ENCODE measurements around the gene CSMD2. TPM values are rescaled to one million over a fixed set of nuclear protein-coding genes. Genes with fewer than 3 reads are reported as not detected.

Gene CSMD2
- total and polyA plus RNA-seq, 2 donors (not counting 1 experiment from before 2014, with no cell fraction given): 2.2 to 7.6 TPM

DNA sequence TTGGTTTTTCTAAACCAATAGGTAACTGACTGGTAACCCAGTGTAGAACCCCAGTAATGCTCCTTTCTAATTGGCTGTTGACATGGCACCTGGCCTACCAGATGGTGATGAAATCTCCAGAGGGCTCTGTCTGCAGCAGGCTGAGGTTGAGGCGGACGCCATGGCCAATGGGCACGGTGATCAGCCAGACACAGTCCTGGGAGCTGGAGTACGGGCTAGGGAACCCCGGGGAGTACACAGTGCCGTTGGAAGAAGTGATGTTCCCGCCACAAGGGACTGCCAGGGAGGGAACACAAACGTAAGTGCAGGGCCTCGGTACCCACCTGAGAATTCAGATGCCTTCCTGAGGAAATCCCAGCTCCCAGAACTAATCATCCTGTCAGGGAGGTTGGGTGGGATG is 562.8 kb downstream of the CSMD2 start:
- Histone ChIP-seq H3K27ac (ENCODE audit: insufficient read depth, low read length) (no peak overlapping the region), H4K20me1 (ENCODE audit: control insufficient read depth, extremely low read depth, insufficient read depth, low read length) (no peaks in the 10 kb centered on the region), H3K79me2 (ENCODE audit: control insufficient read depth, insufficient read depth, low read length) (no peaks in the 10 kb centered on the region), H3K36me3 (ENCODE audit: control insufficient read depth, insufficient read depth, low read length) (no peaks in the 10 kb centered on the region), H3K9ac (ENCODE audit: insufficient read depth, low read length) (no peak overlapping the region), H3K4me1 (ENCODE audit: control insufficient read depth, extremely low read depth, insufficient read depth, low read length) (no peaks in the 10 kb centered on the region), H3K4me2 (ENCODE audit: extremely low read depth, insufficient read depth, low read length) (no peak overlapping the region), H3K27me3 (ENCODE audit: control insufficient read depth, insufficient read depth, low read length) (no peaks in the 10 kb centered on the region), H3K4me3 (replicated peaks in 1 of 4; ENCODE audit: control extremely low read depth in 1 of 4, insufficient read depth in 1 of 4, low read depth in 3 of 4, low read length in 4 of 4) (no peak overlapping the region), H3K9me3 (ENCODE audit: control insufficient read depth, insufficient read depth, low read depth, low read length) (no peaks in the 10 kb centered on the region), H2AFZ (ENCODE audit: low read length) (no peak overlapping the region)
- no peak for TF ChIP-seq EZH2 (IDR thresholded peaks at IDR 0.05; ENCODE audit: low read length, missing control alignments)
- DNase-seq (ENCODE audit: low read depth in 2 of 2): no peak

DNA sequence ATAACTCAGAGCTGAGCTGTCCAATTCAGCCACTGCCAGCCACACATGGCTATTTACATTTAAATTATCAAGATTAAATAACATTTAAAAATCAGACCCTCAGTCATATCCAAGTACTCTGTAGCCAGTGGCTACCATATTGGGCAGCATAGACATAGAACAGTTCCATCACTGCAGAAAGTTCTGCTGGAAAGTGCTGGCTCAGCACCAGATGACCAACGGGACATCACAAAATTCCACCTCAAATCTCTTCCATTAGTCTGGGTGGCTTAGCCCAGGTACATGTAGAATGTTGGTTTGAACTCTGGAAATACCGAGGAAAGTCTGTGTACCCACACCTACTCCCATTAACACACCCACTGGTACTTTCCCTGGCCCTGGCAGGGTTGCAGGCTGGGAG is 563.3 kb downstream of the CSMD2 start:
- no peak for DNase-seq (ENCODE audit: low read depth in 2 of 2)
- Histone ChIP-seq H2AFZ (ENCODE audit: low read length) (no peak overlapping the region), H3K9me3 (ENCODE audit: control insufficient read depth, insufficient read depth, low read depth, low read length) (no peaks in the 10 kb centered on the region), H4K20me1 (ENCODE audit: control insufficient read depth, extremely low read depth, insufficient read depth, low read length) (no peaks in the 10 kb centered on the region), H3K4me2 (ENCODE audit: extremely low read depth, insufficient read depth, low read length) (no peak overlapping the region), H3K79me2 (ENCODE audit: control insufficient read depth, insufficient read depth, low read length) (no peaks in the 10 kb centered on the region), H3K27ac (ENCODE audit: insufficient read depth, low read length) (no peak overlapping the region), H3K27me3 (ENCODE audit: control insufficient read depth, insufficient read depth, low read length) (no peaks in the 10 kb centered on the region), H3K4me3 (replicated peaks in 1 of 4; ENCODE audit: control extremely low read depth in 1 of 4, insufficient read depth in 1 of 4, low read depth in 3 of 4, low read length in 4 of 4) (no peak overlapping the region), H3K4me1 (ENCODE audit: control insufficient read depth, extremely low read depth, insufficient read depth, low read length) (no peaks in the 10 kb centered on the region), H3K9ac (ENCODE audit: insufficient read depth, low read length) (no peak overlapping the region), H3K36me3 (ENCODE audit: control insufficient read depth, insufficient read depth, low read length) (no peaks in the 10 kb centered on the region)
- TF ChIP-seq, protein P1, sequence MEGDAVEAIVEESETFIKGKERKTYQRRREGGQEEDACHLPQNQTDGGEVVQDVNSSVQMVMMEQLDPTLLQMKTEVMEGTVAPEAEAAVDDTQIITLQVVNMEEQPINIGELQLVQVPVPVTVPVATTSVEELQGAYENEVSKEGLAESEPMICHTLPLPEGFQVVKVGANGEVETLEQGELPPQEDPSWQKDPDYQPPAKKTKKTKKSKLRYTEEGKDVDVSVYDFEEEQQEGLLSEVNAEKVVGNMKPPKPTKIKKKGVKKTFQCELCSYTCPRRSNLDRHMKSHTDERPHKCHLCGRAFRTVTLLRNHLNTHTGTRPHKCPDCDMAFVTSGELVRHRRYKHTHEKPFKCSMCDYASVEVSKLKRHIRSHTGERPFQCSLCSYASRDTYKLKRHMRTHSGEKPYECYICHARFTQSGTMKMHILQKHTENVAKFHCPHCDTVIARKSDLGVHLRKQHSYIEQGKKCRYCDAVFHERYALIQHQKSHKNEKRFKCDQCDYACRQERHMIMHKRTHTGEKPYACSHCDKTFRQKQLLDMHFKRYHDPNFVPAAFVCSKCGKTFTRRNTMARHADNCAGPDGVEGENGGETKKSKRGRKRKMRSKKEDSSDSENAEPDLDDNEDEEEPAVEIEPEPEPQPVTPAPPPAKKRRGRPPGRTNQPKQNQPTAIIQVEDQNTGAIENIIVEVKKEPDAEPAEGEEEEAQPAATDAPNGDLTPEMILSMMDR (conservative IDR thresholded peaks at IDR 0.05 in 1 of 2, IDR thresholded peaks at IDR 0.05 in 1 of 2; ENCODE audit: low read depth in 1 of 2, low read length in 2 of 2): no peak
- no peak for TF ChIP-seq EZH2 (IDR thresholded peaks at IDR 0.05; ENCODE audit: low read length, missing control alignments)

DNA sequence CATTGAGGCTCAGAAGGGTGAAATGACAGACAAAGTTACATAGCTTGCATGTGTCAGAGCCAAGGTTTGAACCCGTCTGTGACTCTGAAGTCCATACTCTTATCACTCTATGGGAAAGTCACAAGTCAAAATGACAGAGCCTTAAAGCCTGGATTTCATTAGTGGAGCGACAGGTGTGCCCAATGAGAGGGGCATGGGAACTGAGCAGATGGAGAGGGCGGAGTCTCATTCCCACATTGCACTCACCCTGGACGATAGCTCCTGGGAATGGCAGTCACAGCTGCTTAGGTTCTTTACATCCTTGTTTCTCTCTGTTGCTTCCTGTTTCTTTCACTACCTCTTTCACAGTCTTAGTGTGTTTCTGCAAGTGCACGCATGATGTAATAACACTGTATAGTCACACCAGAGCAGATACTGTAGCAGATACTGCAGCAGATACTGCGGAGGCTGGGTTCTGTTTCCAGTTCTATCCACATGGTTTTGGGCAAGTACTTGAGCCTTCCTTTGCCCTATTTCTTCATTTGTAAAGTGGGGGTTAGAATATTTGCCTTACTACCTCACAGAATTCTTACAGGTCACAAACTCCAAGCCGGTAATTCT is 565.4 kb downstream of the CSMD2 start:
- no peak for TF ChIP-seq EZH2 (IDR thresholded peaks at IDR 0.05; ENCODE audit: low read length, missing control alignments)
- Histone ChIP-seq H4K20me1 (ENCODE audit: control insufficient read depth, extremely low read depth, insufficient read depth, low read length) (no peaks in the 10 kb centered on the region), H3K9ac (ENCODE audit: insufficient read depth, low read length) (no peak overlapping the region), H3K27ac (ENCODE audit: insufficient read depth, low read length) (no peak overlapping the region), H3K9me3 (ENCODE audit: control insufficient read depth, insufficient read depth, low read depth, low read length) (no peaks in the 10 kb centered on the region), H3K4me3 (replicated peaks in 1 of 4; ENCODE audit: control extremely low read depth in 1 of 4, insufficient read depth in 1 of 4, low read depth in 3 of 4, low read length in 4 of 4) (no peak overlapping the region), H3K4me1 (ENCODE audit: control insufficient read depth, extremely low read depth, insufficient read depth, low read length) (no peaks in the 10 kb centered on the region), H3K27me3 (ENCODE audit: control insufficient read depth, insufficient read depth, low read length) (no peaks in the 10 kb centered on the region), H3K4me2 (ENCODE audit: extremely low read depth, insufficient read depth, low read length) (no peak overlapping the region), H2AFZ (ENCODE audit: low read length) (no peak overlapping the region), H3K79me2 (ENCODE audit: control insufficient read depth, insufficient read depth, low read length) (no peaks in the 10 kb centered on the region), H3K36me3 (ENCODE audit: control insufficient read depth, insufficient read depth, low read length) (no peaks in the 10 kb centered on the region)
- no peak for DNase-seq (ENCODE audit: low read depth in 2 of 2)

DNA sequence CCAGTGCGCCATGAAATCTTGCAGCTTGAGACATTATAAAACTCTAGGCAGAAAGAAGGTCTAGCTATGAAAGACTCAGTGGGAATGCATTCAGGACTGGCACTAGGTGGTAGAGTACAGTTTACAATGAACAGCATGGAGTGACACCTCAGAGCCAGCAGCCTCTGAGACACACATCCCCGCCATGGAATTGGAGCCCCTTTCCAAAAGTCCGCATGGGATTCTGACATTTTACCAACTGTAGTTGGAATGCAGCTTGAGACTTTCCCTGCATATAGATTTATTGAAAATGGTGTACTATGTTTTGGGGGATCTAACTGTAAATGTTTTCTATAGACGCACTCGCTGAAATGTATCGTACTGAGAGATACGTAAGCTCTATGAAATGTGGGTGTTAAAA is 576.3 kb downstream of the CSMD2 start:
- Histone ChIP-seq H4K20me1 (ENCODE audit: control insufficient read depth, extremely low read depth, insufficient read depth, low read length) (no peaks in the 10 kb centered on the region), H3K79me2 (ENCODE audit: control insufficient read depth, insufficient read depth, low read length) (no peaks in the 10 kb centered on the region), H3K9ac (ENCODE audit: insufficient read depth, low read length) (no peak overlapping the region), H3K27me3 (ENCODE audit: control insufficient read depth, insufficient read depth, low read length) (no peaks in the 10 kb centered on the region), H3K4me3 (replicated peaks in 1 of 4; ENCODE audit: control extremely low read depth in 1 of 4, insufficient read depth in 1 of 4, low read depth in 3 of 4, low read length in 4 of 4) (no peak overlapping the region), H3K4me1 (ENCODE audit: control insufficient read depth, extremely low read depth, insufficient read depth, low read length) (peaks cover 2% of the 10 kb centered on the region), H3K27ac (ENCODE audit: insufficient read depth, low read length) (no peak overlapping the region), H3K9me3 (ENCODE audit: control insufficient read depth, insufficient read depth, low read depth, low read length) (no peaks in the 10 kb centered on the region), H2AFZ (ENCODE audit: low read length) (no peak overlapping the region), H3K4me2 (ENCODE audit: extremely low read depth, insufficient read depth, low read length) (no peak overlapping the region), H3K36me3 (ENCODE audit: control insufficient read depth, insufficient read depth, low read length) (no peaks in the 10 kb centered on the region)
- no peak for TF ChIP-seq EZH2 (IDR thresholded peaks at IDR 0.05; ENCODE audit: low read length, missing control alignments)
- TF ChIP-seq, protein P1 (conservative IDR thresholded peaks at IDR 0.05 in 1 of 2, IDR thresholded peaks at IDR 0.05 in 1 of 2; ENCODE audit: low read depth in 1 of 2, low read length in 2 of 2): no peak
- no peak for DNase-seq (ENCODE audit: low read depth in 2 of 2)
